ENCODE measurements around the gene RUSC1.

Gene RUSC1

GRCh38 chr1:155273343-155274245 lies 47.1 kb upstream of the RUSC1 start, which contains the start of gene CLK2:
Gene CLK2 (minus strand): TSS chr1:155273504. CDS start chr1:155270977, 2,527 bp downstream.
- H3K36me3 ChIP-seq (ENCODE audit: control insufficient read depth in 2 of 2, insufficient read depth in 1 of 2, low read length in 2 of 2): peaks cover 16 to 36% of the 10 kb centered on the region in 2 experiments
- ChIA-PET CTCF (interaction anchor here (0.6 to 5.2 kb wide), 4 partner anchors 14 to 66 kb away, joined by 3 to 45 read pairs (median 4); partner anchors contain the start of gene THBS3), POLR2A (interaction anchor here (0.6 to 4.6 kb wide), 24 partner anchors 8 to 666 kb away, joined by 3 to 54 read pairs (median 6); partner anchors contain the start of genes ASH1L, ENTREP3, FDPS and SCAMP3)
- H3K4me3 ChIP-seq (ENCODE audit: low read depth, low read length): peak within 1 kb of the TSS; percentile 88
- peak within 1 kb of the TSS; percentile 71 for H3K27ac ChIP-seq (ENCODE audit: extremely low read depth, low read depth, low read length)
- no peaks in the 10 kb centered on the region for H3K9me3 ChIP-seq (ENCODE audit: control insufficient read depth, insufficient read depth, low read depth, low read length)
- H3K4me1 ChIP-seq (ENCODE audit: control insufficient read depth, insufficient read depth, low read length): no peaks in the 10 kb centered on the region
- TF ChIP-seq HIC1 (tag by site-specific recombination; IDR thresholded peaks at IDR 0.05) (peak; percentile 95), GLIS2 (tag by site-specific recombination; IDR thresholded peaks at IDR 0.05) (peak; percentile 100), ZBTB26 (tag by site-specific recombination; optimal IDR thresholded peaks at IDR 0.05) (peak; percentile 95), ZBTB17 (tag by site-specific recombination; IDR thresholded peaks at IDR 0.05) (peak; percentile 87), ZNF19 (tag by site-specific recombination; IDR thresholded peaks at IDR 0.05; ENCODE audit: low read depth) (no peak), BCL11A (tag by site-specific recombination; IDR thresholded peaks at IDR 0.05; ENCODE audit: low read depth) (no peak), ZNF777 (tag by site-specific recombination; IDR thresholded peaks at IDR 0.05; ENCODE audit: borderline replicate concordance) (no peak), GLIS1 (tag by site-specific recombination; IDR thresholded peaks at IDR 0.05) (peak; percentile 89), ZNF514 (tag by site-specific recombination; IDR thresholded peaks at IDR 0.05) (no peak), ZBTB20 (tag by site-specific recombination; IDR thresholded peaks at IDR 0.05) (peak; percentile 57), ZNF639 (tag by site-specific recombination; IDR thresholded peaks at IDR 0.05) (no peak; the same call in 1 of the 2 replicates), ZNF311 (tag by site-specific recombination; IDR thresholded peaks at IDR 0.05; ENCODE audit: borderline replicate concordance) (no peak), ZBTB8A (tag by site-specific recombination; IDR thresholded peaks at IDR 0.05) (peak; percentile 11; the same call in 1 of the 2 replicates), KLF9 (tag by site-specific recombination; IDR thresholded peaks at IDR 0.05; ENCODE audit: low read depth) (peak; percentile 69), ZNF138 (tag by site-specific recombination; IDR thresholded peaks at IDR 0.05; ENCODE audit: borderline replicate concordance) (no peak), ZNF76 (tag by site-specific recombination; IDR thresholded peaks at IDR 0.05; ENCODE audit: borderline replicate concordance, low read depth) (peak; percentile 89; the same call in 1 of the 2 replicates), SP7 (tag by site-specific recombination; IDR thresholded peaks at IDR 0.05) (0 out of 2 replicates have a peak, but pooled peaks have one; percentile 20), ZIC2 (tag by site-specific recombination; IDR thresholded peaks at IDR 0.05) (peak; percentile 34; the same call in 1 of the 2 replicates), ZNF366 (tag by site-specific recombination; conservative IDR thresholded peaks at IDR 0.05) (peak; percentile 50), ZFP41 (tag by site-specific recombination; IDR thresholded peaks at IDR 0.05; ENCODE audit: borderline replicate concordance) (no peak), SCRT1 (tag by site-specific recombination; IDR thresholded peaks at IDR 0.05; ENCODE audit: borderline replicate concordance) (no peak), MEIS1 (CRISPR knock-in tag; IDR thresholded peaks at IDR 0.05; ENCODE audit: borderline replicate concordance) (no peak), ZNF561 (tag by site-specific recombination; IDR thresholded peaks at IDR 0.05; ENCODE audit: borderline replicate concordance) (peak; percentile 15; the same call in 1 of the 2 replicates), ZBTB1 (tag by site-specific recombination; IDR thresholded peaks at IDR 0.05) (no peak), IKZF3 (tag by site-specific recombination; IDR thresholded peaks at IDR 0.05) (peak; percentile 60)
- TF ChIP-seq, protein P1, sequence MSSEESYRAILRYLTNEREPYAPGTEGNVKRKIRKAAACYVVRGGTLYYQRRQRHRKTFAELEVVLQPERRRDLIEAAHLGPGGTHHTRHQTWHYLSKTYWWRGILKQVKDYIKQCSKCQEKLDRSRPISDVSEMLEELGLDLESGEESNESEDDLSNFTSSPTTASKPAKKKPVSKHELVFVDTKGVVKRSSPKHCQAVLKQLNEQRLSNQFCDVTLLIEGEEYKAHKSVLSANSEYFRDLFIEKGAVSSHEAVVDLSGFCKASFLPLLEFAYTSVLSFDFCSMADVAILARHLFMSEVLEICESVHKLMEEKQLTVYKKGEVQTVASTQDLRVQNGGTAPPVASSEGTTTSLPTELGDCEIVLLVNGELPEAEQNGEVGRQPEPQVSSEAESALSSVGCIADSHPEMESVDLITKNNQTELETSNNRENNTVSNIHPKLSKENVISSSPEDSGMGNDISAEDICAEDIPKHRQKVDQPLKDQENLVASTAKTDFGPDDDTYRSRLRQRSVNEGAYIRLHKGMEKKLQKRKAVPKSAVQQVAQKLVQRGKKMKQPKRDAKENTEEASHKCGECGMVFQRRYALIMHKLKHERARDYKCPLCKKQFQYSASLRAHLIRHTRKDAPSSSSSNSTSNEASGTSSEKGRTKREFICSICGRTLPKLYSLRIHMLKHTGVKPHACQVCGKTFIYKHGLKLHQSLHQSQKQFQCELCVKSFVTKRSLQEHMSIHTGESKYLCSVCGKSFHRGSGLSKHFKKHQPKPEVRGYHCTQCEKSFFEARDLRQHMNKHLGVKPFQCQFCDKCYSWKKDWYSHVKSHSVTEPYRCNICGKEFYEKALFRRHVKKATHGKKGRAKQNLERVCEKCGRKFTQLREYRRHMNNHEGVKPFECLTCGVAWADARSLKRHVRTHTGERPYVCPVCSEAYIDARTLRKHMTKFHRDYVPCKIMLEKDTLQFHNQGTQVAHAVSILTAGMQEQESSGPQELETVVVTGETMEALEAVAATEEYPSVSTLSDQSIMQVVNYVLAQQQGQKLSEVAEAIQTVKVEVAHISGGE (tag by site-specific recombination; conservative IDR thresholded peaks at IDR 0.05; ENCODE audit: low read depth): 0 out of 2 replicates have a peak, but pooled peaks have one; percentile 5
- TF ChIP-seq, protein P2, sequence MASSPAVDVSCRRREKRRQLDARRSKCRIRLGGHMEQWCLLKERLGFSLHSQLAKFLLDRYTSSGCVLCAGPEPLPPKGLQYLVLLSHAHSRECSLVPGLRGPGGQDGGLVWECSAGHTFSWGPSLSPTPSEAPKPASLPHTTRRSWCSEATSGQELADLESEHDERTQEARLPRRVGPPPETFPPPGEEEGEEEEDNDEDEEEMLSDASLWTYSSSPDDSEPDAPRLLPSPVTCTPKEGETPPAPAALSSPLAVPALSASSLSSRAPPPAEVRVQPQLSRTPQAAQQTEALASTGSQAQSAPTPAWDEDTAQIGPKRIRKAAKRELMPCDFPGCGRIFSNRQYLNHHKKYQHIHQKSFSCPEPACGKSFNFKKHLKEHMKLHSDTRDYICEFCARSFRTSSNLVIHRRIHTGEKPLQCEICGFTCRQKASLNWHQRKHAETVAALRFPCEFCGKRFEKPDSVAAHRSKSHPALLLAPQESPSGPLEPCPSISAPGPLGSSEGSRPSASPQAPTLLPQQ (tag by site-specific recombination; IDR thresholded peaks at IDR 0.05): peak; percentile 98
